ENCODE data around the gene SLAMF6. TPM values are rescaled to one million over a fixed set of nuclear protein-coding genes. Genes with fewer than 3 reads are reported as not detected.
"Not testable (repeated sequence)": the region's sequence is repeated elsewhere in the genome, so short reads cannot be mapped to it uniquely, and the experiment has no call there.

Gene SLAMF6
- under 1 TPM; 0.06 to 0.21 (median 0.14) TPM for polyA plus RNA-seq (ENCODE audit: insufficient read length in 3 of 3)

- no peak for DNase-seq (ENCODE audit: low read depth in 3 of 3, low spot score in 2 of 3)
Measured at GRCh38 chr1:160522622-160523345, at the start of gene SLAMF6. SLAMF6 (minus strand) TSS chr1:160523255; CDS start chr1:160523192, 63 bp downstream.

GRCh38 chr1:160570840-160571239, 47.8 kb upstream of the SLAMF6 start:
- no peak for DNase-seq (ENCODE audit: low read depth in 3 of 3, low spot score in 2 of 3)

- no peak for DNase-seq (ENCODE audit: low read depth in 3 of 3, low spot score in 2 of 3)
Measured at GRCh38 chr1:160569806-160570205, 46.8 kb upstream of the SLAMF6 start.

- no peak for DNase-seq (ENCODE audit: low read depth in 3 of 3, low spot score in 2 of 3)
Measured at GRCh38 chr1:160567858-160568682, 45.0 kb upstream of the SLAMF6 start.

GRCh38 chr1:160567341-160567740, 44.3 kb upstream of the SLAMF6 start:
- no peak for DNase-seq (ENCODE audit: low read depth in 3 of 3, low spot score in 2 of 3)

GRCh38 chr1:160565564-160565963, 42.5 kb upstream of the SLAMF6 start:
- no peak for DNase-seq (ENCODE audit: low read depth in 3 of 3, low spot score in 2 of 3)

- DNase-seq (ENCODE audit: low read depth in 3 of 3, low spot score in 2 of 3) = not testable (repeated sequence)
Measured at GRCh38 chr1:160563230-160563629, 40.2 kb upstream of the SLAMF6 start.

- DNase-seq (ENCODE audit: low read depth in 3 of 3, low spot score in 2 of 3) = not testable (repeated sequence)
Measured at GRCh38 chr1:160562745-160563144, 39.7 kb upstream of the SLAMF6 start.

GRCh38 chr1:160560806-160561205, 37.8 kb upstream of the SLAMF6 start:
- no peak for DNase-seq (ENCODE audit: low read depth in 3 of 3, low spot score in 2 of 3)

GRCh38 chr1:160560045-160560705, 37.1 kb upstream of the SLAMF6 start:
- no peak for DNase-seq (ENCODE audit: low read depth in 3 of 3, low spot score in 2 of 3)

GRCh38 chr1:160559437-160559836, 36.4 kb upstream of the SLAMF6 start:
- not testable (repeated sequence) for DNase-seq (ENCODE audit: low read depth in 3 of 3, low spot score in 2 of 3)

- no peak for DNase-seq (ENCODE audit: low read depth in 3 of 3, low spot score in 2 of 3)
Measured at GRCh38 chr1:160558660-160559380, 35.8 kb upstream of the SLAMF6 start.

- no peak for DNase-seq (ENCODE audit: low read depth in 3 of 3, low spot score in 2 of 3)
Measured at GRCh38 chr1:160553778-160554177, 30.7 kb upstream of the SLAMF6 start.

GRCh38 chr1:160552425-160552824, 29.4 kb upstream of the SLAMF6 start:
- DNase-seq (ENCODE audit: low read depth in 3 of 3, low spot score in 2 of 3) = no peak

- no peak for DNase-seq (ENCODE audit: low read depth in 3 of 3, low spot score in 2 of 3)
Measured at GRCh38 chr1:160550572-160551034, 27.5 kb upstream of the SLAMF6 start.

- DNase-seq (ENCODE audit: low read depth in 3 of 3, low spot score in 2 of 3) = no peak
Measured at GRCh38 chr1:160549665-160550006, 26.6 kb upstream of the SLAMF6 start.

GRCh38 chr1:160548960-160549664, 26.1 kb upstream of the SLAMF6 start:
- no peak for DNase-seq (ENCODE audit: low read depth in 3 of 3, low spot score in 2 of 3)

GRCh38 chr1:160548183-160548582, 25.1 kb upstream of the SLAMF6 start:
- no peak for DNase-seq (ENCODE audit: low read depth in 3 of 3, low spot score in 2 of 3)

- no peak for DNase-seq (ENCODE audit: low read depth in 3 of 3, low spot score in 2 of 3)
Measured at GRCh38 chr1:160547422-160547821, 24.4 kb upstream of the SLAMF6 start.

- DNase-seq (ENCODE audit: low read depth in 3 of 3, low spot score in 2 of 3) = no peak
Measured at GRCh38 chr1:160546942-160547341, 23.9 kb upstream of the SLAMF6 start.

All from right renal cortex interstitium (tissue), 3 donors.